Spleen (tissue), 7 donors: ENCODE results near the gene NHLRC4.

Experiments
- POLR2A ChIP-seq, 3 donors: fragments of 450-650 bp; IDR thresholded peaks; one replicate each; pipeline ENCODE4 v1.5.1; 2017; ENCODE audit warnings: antibody characterized with exemption in 3 of 3, mild to moderate bottlenecking in 1 of 3
- TF ChIP-seq, protein P1 (sequence below), 11 experiments: fragments of 200-600 bp in 7 of 11; fragments of 450-650 bp in 4 of 11; sonication (generic) in 4 of 11; IDR thresholded peaks in 8 of 11; conservative IDR thresholded peaks in 3 of 11; 1 replicate in 7 of 11; 2 replicates in 4 of 11; pipeline versions ENCODE4 v1.4.0 to v1.8.0; 2016 to 2021; ENCODE audit warnings: antibody characterized with exemption in 11 of 11, inconsistent platforms in 4 of 11, mild to moderate bottlenecking in 1 of 11
- donor health status: DM: no; HTN: no; CAD: no; lungs with moderate emphysema.
- donor health status: DM: no; HTN: no; CAD: no.
- donor health status: DM: no; HTN: no; CAD: no.

DNA sequence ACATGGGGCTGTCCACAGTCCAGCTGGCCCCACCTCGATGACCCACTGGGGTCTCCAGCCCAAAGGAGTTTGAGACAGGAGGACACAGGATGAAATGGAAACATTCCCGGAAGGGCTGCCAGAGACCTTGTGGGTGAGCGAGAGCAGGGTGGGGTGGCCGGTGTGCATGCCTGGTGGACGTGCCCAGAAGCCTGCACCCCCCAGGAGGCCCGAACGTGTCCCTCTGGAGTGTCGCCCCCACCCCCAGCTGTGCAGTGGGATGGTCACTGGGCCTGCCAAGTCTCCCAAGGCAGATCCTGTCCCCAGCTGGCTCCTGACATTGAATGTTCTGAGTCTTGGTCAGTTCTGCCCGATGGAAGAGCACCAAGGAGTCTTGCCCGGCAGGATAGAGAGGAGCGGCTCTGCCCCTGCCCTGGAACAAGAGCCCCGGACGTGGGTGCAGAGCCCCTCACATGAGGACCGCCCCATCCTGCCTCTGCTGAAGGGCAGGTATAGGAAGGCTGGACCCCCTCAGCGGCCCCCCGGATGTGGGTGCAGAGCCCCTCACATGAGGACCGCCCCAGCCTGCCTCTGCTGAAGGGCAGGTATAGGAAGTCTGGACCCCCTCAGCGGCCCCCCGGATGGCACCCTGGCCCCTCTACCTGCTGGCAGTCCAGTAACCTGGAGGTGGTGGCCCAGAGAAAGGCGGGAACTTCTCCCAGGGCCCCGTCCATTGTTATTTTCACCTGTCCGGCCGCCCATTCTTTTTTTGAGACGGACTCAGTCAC, 42.3 kb upstream of the NHLRC4 start:
- TF ChIP-seq, protein P1, sequence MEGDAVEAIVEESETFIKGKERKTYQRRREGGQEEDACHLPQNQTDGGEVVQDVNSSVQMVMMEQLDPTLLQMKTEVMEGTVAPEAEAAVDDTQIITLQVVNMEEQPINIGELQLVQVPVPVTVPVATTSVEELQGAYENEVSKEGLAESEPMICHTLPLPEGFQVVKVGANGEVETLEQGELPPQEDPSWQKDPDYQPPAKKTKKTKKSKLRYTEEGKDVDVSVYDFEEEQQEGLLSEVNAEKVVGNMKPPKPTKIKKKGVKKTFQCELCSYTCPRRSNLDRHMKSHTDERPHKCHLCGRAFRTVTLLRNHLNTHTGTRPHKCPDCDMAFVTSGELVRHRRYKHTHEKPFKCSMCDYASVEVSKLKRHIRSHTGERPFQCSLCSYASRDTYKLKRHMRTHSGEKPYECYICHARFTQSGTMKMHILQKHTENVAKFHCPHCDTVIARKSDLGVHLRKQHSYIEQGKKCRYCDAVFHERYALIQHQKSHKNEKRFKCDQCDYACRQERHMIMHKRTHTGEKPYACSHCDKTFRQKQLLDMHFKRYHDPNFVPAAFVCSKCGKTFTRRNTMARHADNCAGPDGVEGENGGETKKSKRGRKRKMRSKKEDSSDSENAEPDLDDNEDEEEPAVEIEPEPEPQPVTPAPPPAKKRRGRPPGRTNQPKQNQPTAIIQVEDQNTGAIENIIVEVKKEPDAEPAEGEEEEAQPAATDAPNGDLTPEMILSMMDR (IDR thresholded peaks at IDR 0.05 in 8 of 11, conservative IDR thresholded peaks at IDR 0.05 in 3 of 11): no peak
- TF ChIP-seq POLR2A (IDR thresholded peaks at IDR 0.05): no peak
